Memory B cell (primary cell): ENCODE measurements around the gene PSRC1.
"Not testable (repeated sequence)": the region's sequence is repeated elsewhere in the genome, so short reads cannot be mapped to it uniquely, and the experiment has no call there.

ENCODE experiments used
- ATAC-seq: fragments of 150-1000 bp; cut with Tn5 transposase; 2 replicates; pipeline ENCODE4 v1.10.0; 2021; ENCODE audit warnings: low read depth, mild to moderate bottlenecking, moderate library complexity
- DNase-seq, 2 donors: peaks; one replicate each; pipeline ENCODE4 v3.0.0; 2022; ENCODE audit warnings: low spot score in 2 of 2
- H3K27ac Mint-ChIP-seq: one replicate; pipeline ENCODE4 v1.8.0; 2022; ENCODE audit warnings: mild to moderate bottlenecking, moderate library complexity, mixed read lengths
- H3K27me3 Mint-ChIP-seq: one replicate; pipeline ENCODE4 v1.8.0; 2022; ENCODE audit warnings: mixed read lengths
- H3K36me3 Mint-ChIP-seq: one replicate; pipeline ENCODE4 v1.8.0; 2022; ENCODE audit warnings: mild to moderate bottlenecking, mixed read lengths
- H3K4me1 Mint-ChIP-seq: one replicate; pipeline ENCODE4 v1.8.0; 2022; ENCODE audit warnings: mixed read lengths
- H3K4me3 Mint-ChIP-seq: one replicate; pipeline ENCODE4 v1.8.0; 2022; ENCODE audit warnings: mild to moderate bottlenecking, moderate library complexity, mixed read lengths
- H3K9me3 Mint-ChIP-seq: one replicate; pipeline ENCODE4 v1.8.0; 2022; ENCODE audit warnings: mixed read lengths

Gene PSRC1

DNA sequence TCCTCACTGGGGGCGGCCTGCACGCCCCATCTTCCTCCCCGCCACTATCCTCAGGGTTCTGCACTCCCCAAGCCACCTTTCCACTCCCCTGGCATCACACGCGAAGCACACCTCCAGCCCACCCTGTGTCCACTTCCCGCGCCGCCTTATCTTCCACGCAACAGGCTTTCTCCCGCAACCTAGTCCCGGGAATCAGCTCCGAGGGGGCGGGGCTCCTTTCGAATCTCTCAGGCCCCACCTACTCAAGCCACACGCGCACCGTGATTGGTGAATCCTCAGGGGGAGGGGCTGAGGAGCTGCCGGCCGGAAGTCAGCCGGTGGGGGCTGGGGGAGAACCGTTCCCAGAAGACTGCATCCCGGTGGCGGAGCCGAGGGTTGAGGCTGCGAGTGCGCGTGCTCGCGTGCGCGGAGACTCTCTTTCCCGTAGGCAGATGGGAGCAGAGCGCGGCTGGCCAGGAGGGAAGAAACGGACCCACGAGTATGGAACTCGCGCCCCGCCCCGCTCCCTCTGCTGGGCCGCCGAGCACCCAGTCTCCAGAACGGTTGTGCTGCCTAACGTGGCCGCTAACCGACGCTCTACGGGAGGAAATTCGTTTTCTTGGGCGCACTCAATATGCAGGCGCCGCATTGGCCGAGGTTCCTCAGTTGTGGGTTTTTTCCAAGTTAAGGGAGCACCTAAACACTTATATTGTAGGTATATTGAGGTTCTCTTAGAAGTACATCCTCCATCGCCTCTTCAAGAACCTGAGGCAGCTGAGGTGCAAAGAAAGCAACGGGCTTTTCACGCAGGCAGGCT, at the start of gene PSRC1:
Gene PSRC1 (minus strand): TSS at position 194 of the 796 bp plus-strand sequence.
- no peaks in the 10 kb centered on the region for H3K36me3 Mint-ChIP-seq
- no peaks in the 10 kb centered on the region for H3K9me3 Mint-ChIP-seq
- peak within 1 kb of the TSS; percentile 68 for H3K27ac Mint-ChIP-seq
- peak; percentile 96 for ATAC-seq
- DNase-seq, result peak; percentile 83 to 92
- peaks cover 3% of the 10 kb centered on the region for H3K27me3 Mint-ChIP-seq
- H3K4me1 Mint-ChIP-seq, result peaks cover 7% of the 10 kb centered on the region
- H3K4me3 Mint-ChIP-seq, result peak within 1 kb of the TSS; percentile 97

DNA sequence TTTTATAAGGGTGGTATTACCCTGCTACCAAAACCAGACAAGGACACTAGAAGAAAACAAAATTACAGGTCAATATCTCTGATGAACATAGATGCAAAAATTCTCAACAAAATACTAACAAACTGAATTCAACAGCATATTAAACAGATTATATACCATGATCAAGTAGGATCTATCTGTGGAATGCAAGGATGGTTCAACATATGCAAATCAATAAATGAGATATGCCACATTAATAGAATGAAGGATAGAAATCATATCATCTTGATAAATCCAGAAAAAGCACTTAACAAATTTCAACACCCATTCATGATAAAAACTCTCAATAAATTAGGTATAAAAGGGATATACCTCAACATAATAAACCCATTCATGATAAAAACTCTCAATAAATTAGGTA, 48.2 kb upstream of the PSRC1 start:
- DNase-seq, result no peak
- Mint-ChIP-seq H3K36me3 (peaks cover 4% of the 10 kb centered on the region), H3K4me3 (no peak overlapping the region), H3K27ac (no peak overlapping the region), H3K27me3 (peaks cover 6% of the 10 kb centered on the region), H3K4me1 (no peaks in the 10 kb centered on the region), H3K9me3 (peaks cover 5% of the 10 kb centered on the region)
- ATAC-seq, result no peak

DNA sequence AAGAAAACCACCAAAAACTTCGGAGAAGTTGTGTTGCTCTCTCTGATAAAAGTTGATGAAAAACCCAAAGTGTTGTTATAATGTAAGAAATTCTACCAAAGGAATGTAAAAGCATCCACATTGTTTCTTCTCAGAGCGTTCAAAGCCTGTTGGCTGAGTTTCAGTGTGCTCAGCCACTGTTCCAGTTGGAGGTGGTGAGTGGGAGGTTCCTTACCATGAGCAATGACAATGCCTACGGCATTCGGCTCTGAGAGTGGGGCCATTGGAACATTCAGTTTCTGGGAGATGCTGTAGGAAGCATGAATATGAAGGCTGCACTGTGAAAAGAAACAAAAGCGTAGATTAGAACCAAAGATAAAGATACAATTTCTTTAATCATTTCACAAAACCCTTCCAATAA, 44.3 kb upstream of the PSRC1 start:
- Mint-ChIP-seq H3K9me3 (peaks cover 5% of the 10 kb centered on the region), H3K27ac (no peak overlapping the region), H3K36me3 (peaks cover 4% of the 10 kb centered on the region), H3K27me3 (peaks cover 6% of the 10 kb centered on the region), H3K4me1 (no peaks in the 10 kb centered on the region), H3K4me3 (no peak overlapping the region)
- ATAC-seq (no peak), DNase-seq (no peak)

DNA sequence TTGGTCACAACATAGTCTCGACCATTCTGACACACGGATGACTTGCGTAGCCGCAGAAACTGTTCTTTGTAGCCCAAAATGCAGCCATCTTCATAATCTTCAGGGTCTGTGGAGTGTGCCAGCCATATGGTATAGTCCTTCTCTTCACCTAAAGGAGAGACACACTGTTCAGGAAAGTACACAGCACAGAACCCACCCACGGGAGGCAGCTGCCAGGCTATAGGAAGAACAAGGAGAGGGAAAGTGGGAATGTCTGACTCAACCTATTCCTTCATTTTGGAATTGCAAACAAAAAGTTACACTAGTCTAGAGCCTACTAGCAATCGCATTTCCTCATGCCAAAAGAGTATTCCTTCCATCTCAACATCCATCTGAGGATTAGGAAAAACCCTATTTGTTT, 40.0 kb upstream of the PSRC1 start:
- no peak for DNase-seq
- peaks cover 13% of the 10 kb centered on the region for H3K27me3 Mint-ChIP-seq
- ATAC-seq, result no peak
- no peaks in the 10 kb centered on the region for H3K4me1 Mint-ChIP-seq
- H3K4me3 Mint-ChIP-seq, result no peak overlapping the region
- H3K27ac Mint-ChIP-seq, result no peak overlapping the region
- H3K36me3 Mint-ChIP-seq, result no peaks in the 10 kb centered on the region
- no peaks in the 10 kb centered on the region for H3K9me3 Mint-ChIP-seq

DNA sequence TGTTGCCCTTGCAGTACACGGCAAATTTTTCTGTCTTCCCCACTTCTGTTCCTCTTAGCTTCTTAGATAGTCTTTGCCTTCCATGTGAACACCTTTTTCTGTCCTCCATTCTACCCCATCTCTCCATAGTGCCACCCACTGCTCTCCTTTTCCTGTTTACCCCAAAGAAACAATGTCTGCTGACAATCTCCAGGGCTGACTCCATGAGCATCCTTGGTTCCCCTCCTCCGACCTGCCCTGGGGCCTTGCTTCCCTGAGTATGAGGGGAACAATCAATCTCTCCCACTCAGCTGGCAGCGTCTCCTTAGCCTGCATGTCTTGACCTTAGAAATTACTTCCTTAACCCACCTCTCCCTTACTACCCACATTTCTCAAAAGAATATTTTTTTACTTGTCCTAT, 36.2 kb upstream of the PSRC1 start:
- Mint-ChIP-seq H3K4me1 (no peaks in the 10 kb centered on the region), H3K9me3 (no peaks in the 10 kb centered on the region), H3K27me3 (peaks cover 9% of the 10 kb centered on the region), H3K27ac (no peak overlapping the region), H3K36me3 (no peaks in the 10 kb centered on the region), H3K4me3 (no peak overlapping the region)
- no peak for ATAC-seq
- no peak for DNase-seq

DNA sequence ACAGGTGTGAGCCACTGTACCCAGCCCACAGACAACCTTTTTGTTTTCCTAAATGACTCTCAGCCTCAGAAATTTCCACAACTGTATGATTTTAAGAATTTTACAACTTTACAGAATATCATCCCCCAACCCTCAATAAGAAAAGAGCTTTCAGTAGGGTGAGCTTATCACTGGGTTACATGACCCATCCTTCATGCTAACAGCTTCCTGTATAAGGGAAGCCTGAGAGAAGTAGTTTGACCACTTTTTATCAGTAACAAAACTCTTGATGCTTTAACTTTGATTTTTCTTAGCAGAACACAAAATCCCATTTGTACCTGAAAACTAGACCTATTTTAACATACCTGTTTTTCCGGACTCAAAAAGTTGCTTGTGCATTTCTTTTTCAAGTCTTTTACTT, 33.6 kb upstream of the PSRC1 start:
- no peaks in the 10 kb centered on the region for H3K36me3 Mint-ChIP-seq
- no peak for ATAC-seq
- no peaks in the 10 kb centered on the region for H3K9me3 Mint-ChIP-seq

DNA sequence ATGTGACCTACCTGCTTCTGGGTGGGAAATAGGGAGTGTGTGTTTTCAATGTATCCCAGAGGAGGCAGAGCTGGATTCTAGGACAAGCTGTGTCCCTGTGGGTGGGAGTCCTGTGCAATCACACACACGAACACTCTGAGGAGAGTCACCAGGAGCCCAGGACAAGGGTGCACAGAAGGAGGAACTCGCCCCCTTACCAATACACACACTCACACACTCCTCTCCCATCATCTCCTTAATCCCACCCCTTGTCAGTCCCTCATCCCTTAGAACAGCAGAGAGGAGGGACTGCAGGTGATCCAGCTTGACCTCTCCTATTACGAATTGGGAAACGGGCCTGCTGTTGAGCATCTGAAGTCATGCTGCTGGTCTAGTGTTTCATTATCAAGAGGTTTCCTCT, 32.3 kb upstream of the PSRC1 start:
- Mint-ChIP-seq H3K36me3 (no peaks in the 10 kb centered on the region), H3K9me3 (no peaks in the 10 kb centered on the region), H3K4me3 (no peak overlapping the region), H3K27ac (no peak overlapping the region), H3K27me3 (peaks cover 8% of the 10 kb centered on the region), H3K4me1 (no peaks in the 10 kb centered on the region)
- DNase-seq, result no peak
- no peak for ATAC-seq

More for the DNA sequence above, 33.6 kb upstream of the PSRC1 start:
- no peak overlapping the region for H3K4me3 Mint-ChIP-seq
- no peak overlapping the region for H3K27ac Mint-ChIP-seq
- H3K27me3 Mint-ChIP-seq, result peaks cover 10% of the 10 kb centered on the region
- DNase-seq, result no peak
- H3K4me1 Mint-ChIP-seq, result no peaks in the 10 kb centered on the region

DNA sequence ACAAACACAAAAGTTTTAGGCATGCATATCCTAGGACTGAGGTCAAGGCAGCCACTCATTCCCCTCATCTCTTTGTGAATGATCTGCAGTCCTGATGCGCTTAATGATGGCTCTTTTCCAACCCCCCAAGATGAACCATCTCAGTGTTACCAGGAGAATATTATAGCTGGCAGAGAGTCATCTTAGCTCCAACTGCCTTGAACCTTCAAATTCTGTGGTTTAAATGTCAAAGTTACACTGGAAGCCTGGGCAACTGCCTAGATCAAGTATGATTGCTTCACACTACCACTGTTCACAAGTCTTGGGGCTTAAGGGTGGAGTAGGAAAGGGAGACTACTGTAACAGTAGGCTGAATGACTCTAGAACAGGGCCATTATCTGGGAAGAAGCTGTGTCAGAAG, 31.9 kb upstream of the PSRC1 start:
- H3K4me1 Mint-ChIP-seq, result no peaks in the 10 kb centered on the region
- H3K36me3 Mint-ChIP-seq, result no peaks in the 10 kb centered on the region
- H3K27ac Mint-ChIP-seq, result no peak overlapping the region
- H3K27me3 Mint-ChIP-seq, result peaks cover 10% of the 10 kb centered on the region
- no peaks in the 10 kb centered on the region for H3K9me3 Mint-ChIP-seq
- H3K4me3 Mint-ChIP-seq, result no peak overlapping the region
- ATAC-seq (no peak), DNase-seq (no peak)

DNA sequence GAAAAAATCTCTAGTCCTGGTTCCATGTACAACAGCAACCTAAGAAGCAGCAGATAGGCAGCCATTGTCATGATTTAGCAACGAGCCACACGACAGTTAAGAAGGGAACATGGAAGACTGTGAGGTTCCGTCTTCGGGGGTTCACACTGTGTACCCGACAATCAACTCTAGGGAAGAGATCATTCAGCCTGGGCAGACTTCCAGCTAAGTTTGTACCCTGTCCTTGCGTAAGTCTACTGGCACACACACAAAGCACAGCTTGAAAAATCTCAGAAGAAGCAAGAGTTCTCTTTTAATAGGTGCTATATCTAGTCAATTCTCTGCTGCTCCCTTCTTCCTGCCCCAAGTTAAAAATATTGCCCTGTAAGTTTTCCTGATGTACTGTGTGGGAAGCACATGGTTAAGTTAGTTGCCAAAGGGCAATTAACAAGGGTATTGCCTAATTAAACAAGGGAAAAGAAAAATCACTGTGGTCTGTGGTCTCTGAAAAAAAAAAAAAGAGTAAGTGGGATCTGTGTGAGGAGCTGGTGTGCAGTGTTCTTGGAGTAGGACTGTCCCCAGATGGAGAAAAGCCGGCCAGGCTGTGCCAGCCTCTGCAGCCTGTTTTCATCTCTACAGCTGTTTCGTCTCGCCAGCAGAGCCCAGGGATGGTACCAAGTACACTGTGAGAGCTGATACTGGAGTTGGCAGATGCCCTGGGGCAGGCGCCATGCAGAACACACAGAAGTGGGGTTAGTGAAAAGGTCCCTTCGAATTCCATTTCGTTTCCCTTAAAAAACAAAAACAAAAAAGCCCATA, 30.2 kb upstream of the PSRC1 start:
- H3K27me3 Mint-ChIP-seq, result peaks cover 8% of the 10 kb centered on the region
- ATAC-seq (no peak), DNase-seq (no peak)
- H3K4me1 Mint-ChIP-seq, result no peaks in the 10 kb centered on the region
- no peak overlapping the region for H3K4me3 Mint-ChIP-seq
- H3K9me3 Mint-ChIP-seq, result no peaks in the 10 kb centered on the region
- H3K36me3 Mint-ChIP-seq, result no peaks in the 10 kb centered on the region
- no peak overlapping the region for H3K27ac Mint-ChIP-seq

DNA sequence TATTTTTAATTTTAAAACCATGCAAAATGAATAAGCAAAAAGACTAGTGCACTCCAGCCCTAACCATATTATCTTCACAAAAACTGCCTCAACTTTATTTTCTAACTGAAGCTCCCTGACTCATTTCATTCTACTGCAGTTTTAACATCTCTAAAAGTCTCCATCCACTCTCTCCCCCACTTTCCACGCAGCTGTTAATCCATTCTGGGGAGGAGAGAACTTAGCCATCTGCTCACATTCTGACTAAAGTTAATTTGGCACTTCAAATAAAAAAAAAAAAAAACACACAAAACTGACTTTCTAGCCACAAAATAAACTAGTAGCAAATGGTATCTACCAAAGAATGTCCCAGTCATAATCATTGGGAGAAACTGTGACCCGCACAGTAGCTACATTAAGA, 29.3 kb upstream of the PSRC1 start:
- Mint-ChIP-seq H3K27me3 (peaks cover 8% of the 10 kb centered on the region), H3K9me3 (no peaks in the 10 kb centered on the region)
- no peak for ATAC-seq

DNA sequence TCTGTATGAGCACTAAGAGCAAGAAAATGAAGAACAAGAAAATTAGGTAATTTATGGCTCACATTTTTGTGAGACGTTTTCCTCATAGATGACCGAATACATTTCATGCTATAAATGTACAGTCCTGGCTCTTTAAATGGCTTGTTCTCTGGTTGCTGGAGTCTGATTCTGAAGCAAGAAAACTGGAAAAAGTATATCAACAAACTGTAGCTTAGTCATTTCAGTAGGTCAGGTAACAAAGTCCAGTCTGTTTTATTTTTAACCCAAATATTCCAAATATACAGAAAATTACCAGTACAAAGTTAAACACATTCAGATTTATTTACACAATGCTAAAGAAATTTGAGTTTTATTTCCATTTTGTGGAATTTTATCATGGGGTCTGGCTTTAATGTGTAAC, 26.4 kb upstream of the PSRC1 start:
- no peak overlapping the region for H3K4me3 Mint-ChIP-seq
- ATAC-seq (no peak), DNase-seq (no peak)
- H3K36me3 Mint-ChIP-seq, result no peaks in the 10 kb centered on the region
- H3K4me1 Mint-ChIP-seq, result peaks cover 6% of the 10 kb centered on the region
- no peaks in the 10 kb centered on the region for H3K9me3 Mint-ChIP-seq
- peaks cover 8% of the 10 kb centered on the region for H3K27me3 Mint-ChIP-seq
- H3K27ac Mint-ChIP-seq, result no peak overlapping the region

More for the DNA sequence above, 29.3 kb upstream of the PSRC1 start:
- H3K4me3 Mint-ChIP-seq, result no peak overlapping the region
- H3K4me1 Mint-ChIP-seq, result peaks cover 6% of the 10 kb centered on the region
- DNase-seq, result no peak
- no peak overlapping the region for H3K27ac Mint-ChIP-seq
- no peaks in the 10 kb centered on the region for H3K36me3 Mint-ChIP-seq

DNA sequence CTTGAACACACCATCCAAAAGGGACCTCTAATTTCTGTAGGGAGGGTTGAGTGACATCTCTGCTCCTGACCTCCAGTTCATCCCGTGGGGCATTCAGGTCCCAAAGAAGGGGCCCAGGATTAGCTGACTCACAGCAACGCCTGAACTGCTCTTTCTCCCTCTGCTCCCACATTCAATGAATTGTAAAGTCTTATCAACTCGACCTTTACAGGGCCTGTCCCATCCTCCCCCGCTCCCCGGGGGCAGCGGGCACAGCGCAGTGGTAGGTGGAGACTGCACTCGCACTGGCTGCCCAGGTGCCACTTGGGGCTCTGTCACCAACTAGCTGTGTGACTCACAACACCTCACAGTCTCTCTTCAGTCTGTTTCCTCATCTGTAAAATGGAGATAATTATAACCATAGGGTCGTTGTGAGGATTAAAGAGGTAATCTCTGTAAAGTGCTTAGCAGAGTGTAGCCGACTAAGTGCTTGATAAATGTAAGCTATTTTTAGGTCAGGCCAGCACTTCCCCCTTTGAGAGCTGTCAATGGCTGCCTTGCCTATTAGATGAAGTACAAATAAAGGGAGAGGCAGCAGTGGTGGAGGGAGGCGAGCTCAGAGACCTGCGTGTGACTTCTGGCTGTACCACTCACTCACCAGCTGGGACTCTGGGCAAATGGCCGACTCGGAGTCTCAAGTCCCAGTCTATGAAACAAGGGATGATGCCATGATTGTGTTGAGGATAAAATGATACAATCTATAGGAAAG, 24.5 kb upstream of the PSRC1 start:
- peak; percentile 87 for ATAC-seq
- no peaks in the 10 kb centered on the region for H3K9me3 Mint-ChIP-seq
- peak; percentile 16 to 30 for DNase-seq
- H3K36me3 Mint-ChIP-seq, result no peaks in the 10 kb centered on the region
- peaks cover 6% of the 10 kb centered on the region for H3K4me1 Mint-ChIP-seq
- peaks cover 6% of the 10 kb centered on the region for H3K27me3 Mint-ChIP-seq
- H3K27ac Mint-ChIP-seq, result peak overlapping the region; percentile 14
- peak overlapping the region; percentile 49 for H3K4me3 Mint-ChIP-seq

DNA sequence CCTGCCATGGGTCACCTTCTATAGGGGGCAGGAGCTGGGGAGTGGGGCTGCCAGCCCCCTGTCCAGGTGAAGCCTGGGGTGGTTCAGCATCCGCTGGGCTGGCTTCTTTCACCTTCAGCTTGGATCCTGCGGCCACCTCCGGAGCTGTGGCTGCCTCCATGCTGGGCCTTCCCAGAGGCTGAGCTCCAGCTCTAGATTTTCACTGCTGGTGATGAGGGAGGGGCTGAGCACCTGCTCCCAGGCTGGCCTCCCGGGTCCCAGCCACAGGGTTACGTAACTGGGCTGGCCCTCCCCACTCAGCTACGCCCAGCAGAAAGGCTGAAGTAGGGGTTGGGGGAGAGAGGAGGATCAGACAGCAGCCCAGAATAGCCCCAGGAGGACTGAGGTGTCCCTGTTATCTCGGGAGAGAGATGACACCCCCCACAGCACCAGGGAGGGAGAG, 23.9 kb upstream of the PSRC1 start, which contains the start of gene MYBPHL:
Gene MYBPHL (minus strand): TSS at position 180 of the 442 bp plus-strand sequence. CDS start 20 bp downstream, at position 160.
- DNase-seq (no peak), ATAC-seq (no peak)
- Mint-ChIP-seq H3K4me1 (peaks cover 6% of the 10 kb centered on the region), H3K27ac (peak within 1 kb of the TSS; percentile 14), H3K36me3 (no peaks in the 10 kb centered on the region), H3K9me3 (no peaks in the 10 kb centered on the region), H3K4me3 (peak within 1 kb of the TSS; percentile 49), H3K27me3 (peaks cover 6% of the 10 kb centered on the region)

DNA sequence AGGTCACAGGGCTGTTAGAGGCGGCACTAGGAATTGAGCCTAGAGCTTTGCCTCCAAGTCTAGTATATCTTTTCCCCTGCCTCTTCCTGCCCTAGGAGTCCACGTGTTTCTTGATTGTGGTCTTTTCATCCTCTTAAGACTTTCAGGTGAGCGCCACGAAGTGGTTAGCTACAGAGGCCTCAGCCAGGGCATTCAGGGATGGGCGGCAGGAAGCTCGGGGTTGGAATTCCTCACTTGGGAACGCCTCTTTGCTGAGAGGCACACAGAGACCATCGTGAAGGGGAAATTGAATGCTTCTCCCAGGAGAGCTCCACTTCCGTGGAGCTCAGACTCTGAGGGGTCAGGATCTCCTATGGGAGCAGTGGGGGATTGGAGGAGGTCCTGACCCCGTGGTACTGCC, 23.0 kb upstream of the PSRC1 start:
- not testable (repeated sequence) for H3K27ac Mint-ChIP-seq, H3K9me3 Mint-ChIP-seq, H3K27me3 Mint-ChIP-seq, ATAC-seq, H3K36me3 Mint-ChIP-seq, H3K4me1 Mint-ChIP-seq, DNase-seq, H3K4me3 Mint-ChIP-seq
